Testis (tissue), 3 donors: ENCODE results near the gene ZIC5. TPM values are rescaled to one million over a fixed set of nuclear protein-coding genes. Genes with fewer than 3 reads are reported as not detected.

ENCODE experiments used
- DNase-seq: peaks from one replicate; pipeline ENCODE4 v3.0.0-alpha.2; 2019
- H3K27ac ChIP-seq, 2 donors: fragments of 200-600 bp; sonication (generic); one replicate each; pipeline ENCODE4 v1.5.1; 2019
- H3K27me3 ChIP-seq: fragments of 200-600 bp; sonication (generic); one replicate; pipeline ENCODE4 v1.5.1; 2019
- H3K36me3 ChIP-seq: fragments of 200-600 bp; sonication (generic); one replicate; pipeline ENCODE4 v1.5.1; 2017; ENCODE audit warnings: low read depth; ENCODE audit errors: missing control alignments
- H3K4me1 ChIP-seq: fragments of 200-600 bp; sonication (generic); one replicate; pipeline ENCODE4 v1.5.1; 2019
- H3K4me3 ChIP-seq, 2 donors: fragments of 200-600 bp; sonication (generic); one replicate each; pipeline ENCODE4 v1.5.1; 2017 to 2019
- H3K9me3 ChIP-seq: fragments of 200-600 bp; sonication (generic); one replicate; pipeline ENCODE4 v1.5.1; 2017
- CTCF ChIP-seq, 3 experiments: fragments of 450-650 bp in 2 of 3; fragments of 200-600 bp in 1 of 3; sonication (generic) in 1 of 3; IDR thresholded peaks; one replicate each; pipeline ENCODE4 v1.5.1; 2016 to 2019; ENCODE audit warnings: antibody characterized with exemption in 3 of 3, mild to moderate bottlenecking in 2 of 3, moderate library complexity in 1 of 3
- POLR2A ChIP-seq: fragments of 450-650 bp; IDR thresholded peaks from one replicate; pipeline ENCODE4 v1.6.1; 2017; ENCODE audit warnings: antibody characterized with exemption, mild to moderate bottlenecking, moderate library complexity
- WGBS, 2 donors: methylation state at CpG; one replicate each; pipeline ENCODE4 v1.1.5; 2018; 5-methylcytosine and 5-hydroxymethylcytosine counted together
- intact Hi-C: fragments of 100-400 bp; cut with DNase I; formaldehyde crosslinking; loops from one replicate; pipeline ENCODE4 v1.15.1; 2023; ENCODE audit warnings: low total_unique reads
- polyA plus RNA-seq: library from polyadenylated mRNA; stranded (reverse); fragments of 350-450 nt; fragmentation: Illumina TruSeq; extraction: RNeasy Lipid Tissue Mini Kit (QIAGEN cat#74804); gene quantifications from one replicate; pipeline ENCODE4 v1.2.3, GENCODE V29; 2014; ENCODE audit warnings: low read depth, low replicate concordance; ENCODE audit not compliant: insufficient read depth
- total RNA-seq, 2 donors: library from RNA; depleted of rRNA; stranded (reverse); fragments of >200 nt; gene quantifications; one replicate each; pipeline ENCODE4 v1.2.3, GENCODE V29; 2016

The ZIC5 gene
- total and polyA plus RNA-seq, 3 donors from 2014 or later = 2.0 to 6.9 (median 3.0) TPM

GRCh38 chr13:99944606-99945005 lies 27.0 kb downstream of the ZIC5 start:
- H3K4me3 ChIP-seq = no peak overlapping the region
- H3K36me3 ChIP-seq = no peaks in the 10 kb centered on the region
- DNase-seq = no peak
- H3K27ac ChIP-seq = no peak overlapping the region
- intact Hi-C loops = no loop called here
- H3K4me1 ChIP-seq = peaks cover 3% of the 10 kb centered on the region
- no peaks in the 10 kb centered on the region for H3K27me3 ChIP-seq
- no peaks in the 10 kb centered on the region for H3K9me3 ChIP-seq
- TF ChIP-seq POLR2A (no peak), CTCF (IDR thresholded peaks at IDR 0.05) (no peak)
- 89 to 96% methylated on average over 6 of the region's 6 CpGs for WGBS, 2 donors

GRCh38 chr13:99944102-99944501 lies 27.5 kb downstream of the ZIC5 start:
- no peak for DNase-seq
- Histone ChIP-seq H3K36me3 (no peaks in the 10 kb centered on the region), H3K27me3 (no peaks in the 10 kb centered on the region), H3K9me3 (no peaks in the 10 kb centered on the region), H3K27ac (no peak overlapping the region), H3K4me3 (no peak overlapping the region), H3K4me1 (no peaks in the 10 kb centered on the region)
- WGBS, 2 donors = 75 to 84% methylated on average over 7 of the region's 7 CpGs
- intact Hi-C loops = no loop called here
- TF ChIP-seq POLR2A (no peak), CTCF (IDR thresholded peaks at IDR 0.05) (no peak)

DNA sequence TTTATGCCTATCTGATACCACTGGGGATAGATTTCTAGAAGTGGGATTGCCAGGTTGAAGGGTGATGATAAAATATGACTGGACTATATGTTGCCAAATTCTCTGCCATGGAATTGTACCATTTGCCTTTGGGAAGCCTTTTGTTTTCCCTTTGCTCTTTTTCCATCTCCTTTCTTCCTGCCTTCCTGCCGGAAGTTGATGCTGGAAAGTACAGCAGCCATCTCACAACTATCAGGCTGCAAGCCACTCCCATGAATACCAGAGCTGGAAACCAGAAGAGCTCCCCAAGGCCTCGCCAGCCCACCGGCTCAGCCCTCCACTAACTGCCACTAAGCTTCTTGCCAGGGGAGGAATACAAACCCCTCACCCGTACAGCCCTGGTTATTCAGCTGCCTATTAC lies 29.7 kb downstream of the ZIC5 start:
- no peaks in the 10 kb centered on the region for H3K4me1 ChIP-seq
- no peaks in the 10 kb centered on the region for H3K36me3 ChIP-seq
- intact Hi-C loops = no loop called here
- no peak for TF ChIP-seq POLR2A
- TF ChIP-seq CTCF (IDR thresholded peaks at IDR 0.05) = no peak
- H3K9me3 ChIP-seq = no peaks in the 10 kb centered on the region
- no peak for DNase-seq
- WGBS, 2 donors = 77 to 83% methylated on average over 4 of the region's 4 CpGs
- no peak overlapping the region for H3K4me3 ChIP-seq
- H3K27me3 ChIP-seq = no peaks in the 10 kb centered on the region
- H3K27ac ChIP-seq = no peak overlapping the region

- Histone ChIP-seq H3K4me1 (no peaks in the 10 kb centered on the region), H3K9me3 (no peaks in the 10 kb centered on the region), H3K36me3 (no peaks in the 10 kb centered on the region), H3K27ac (no peak overlapping the region), H3K27me3 (no peaks in the 10 kb centered on the region), H3K4me3 (no peak overlapping the region)
- TF ChIP-seq CTCF (IDR thresholded peaks at IDR 0.05) (no peak), POLR2A (no peak)
- DNase-seq = no peak
- intact Hi-C loops = no loop called here
- 85 to 86% methylated on average over 7 of the region's 7 CpGs for WGBS, 2 donors
Observed at GRCh38 chr13:99941086-99941485, 30.5 kb downstream of the ZIC5 start.

DNA sequence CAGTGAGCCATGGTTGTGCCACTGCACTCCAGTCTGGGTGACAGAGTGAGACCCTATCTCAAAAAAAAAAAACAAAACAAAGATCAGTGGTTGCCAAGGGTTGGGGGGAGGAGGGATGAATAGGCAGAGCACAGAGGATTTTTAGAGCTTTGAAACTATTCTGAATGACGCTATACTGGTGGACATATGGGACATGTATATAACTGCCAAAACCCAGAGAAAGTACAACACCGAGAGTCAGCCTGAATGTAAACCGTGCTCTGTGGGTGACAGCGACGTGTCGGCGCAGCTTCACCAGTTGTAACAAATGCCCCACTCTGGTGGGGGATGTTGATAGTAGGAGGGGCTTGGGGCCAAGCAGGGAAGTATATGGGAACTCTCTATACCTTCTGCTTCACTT lies 32.9 kb downstream of the ZIC5 start:
- Histone ChIP-seq H3K27ac (no peak overlapping the region), H3K27me3 (no peaks in the 10 kb centered on the region), H3K36me3 (no peaks in the 10 kb centered on the region), H3K4me3 (no peak overlapping the region), H3K9me3 (no peaks in the 10 kb centered on the region), H3K4me1 (no peaks in the 10 kb centered on the region)
- no peak for TF ChIP-seq CTCF (IDR thresholded peaks at IDR 0.05)
- TF ChIP-seq POLR2A = no peak
- intact Hi-C loops = no loop called here
- DNase-seq = no peak
- 63 to 78% methylated on average over 7 of the region's 7 CpGs for WGBS, 2 donors
